GM18858 (cell line): Measurements from ENCODE around the gene HARS2.
"Not testable (repeated sequence)": the region's sequence is repeated elsewhere in the genome, so short reads cannot be mapped to it uniquely, and the experiment has no call there.

ENCODE experiments used
- ATAC-seq: cut with Tn5 transposase; IDR thresholded peaks from one replicate; pipeline ENCODE4 v1.9.1; 2021; ENCODE audit not compliant: unreplicated experiment

The HARS2 gene, protein sequence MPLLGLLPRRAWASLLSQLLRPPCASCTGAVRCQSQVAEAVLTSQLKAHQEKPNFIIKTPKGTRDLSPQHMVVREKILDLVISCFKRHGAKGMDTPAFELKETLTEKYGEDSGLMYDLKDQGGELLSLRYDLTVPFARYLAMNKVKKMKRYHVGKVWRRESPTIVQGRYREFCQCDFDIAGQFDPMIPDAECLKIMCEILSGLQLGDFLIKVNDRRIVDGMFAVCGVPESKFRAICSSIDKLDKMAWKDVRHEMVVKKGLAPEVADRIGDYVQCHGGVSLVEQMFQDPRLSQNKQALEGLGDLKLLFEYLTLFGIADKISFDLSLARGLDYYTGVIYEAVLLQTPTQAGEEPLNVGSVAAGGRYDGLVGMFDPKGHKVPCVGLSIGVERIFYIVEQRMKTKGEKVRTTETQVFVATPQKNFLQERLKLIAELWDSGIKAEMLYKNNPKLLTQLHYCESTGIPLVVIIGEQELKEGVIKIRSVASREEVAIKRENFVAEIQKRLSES

GRCh38 chr5:140690941-140691924 is at the start of gene HARS2, which contains the start of gene HARS1:
Gene HARS2, plus strand, starts transcription at chr5:140691455. Its CDS starts 194 bp downstream, at chr5:140691649.
Gene HARS1, minus strand, starts transcription at chr5:140691370. Its CDS starts 66 bp downstream, at chr5:140691304.
- ATAC-seq, result peak; percentile 93

DNA sequence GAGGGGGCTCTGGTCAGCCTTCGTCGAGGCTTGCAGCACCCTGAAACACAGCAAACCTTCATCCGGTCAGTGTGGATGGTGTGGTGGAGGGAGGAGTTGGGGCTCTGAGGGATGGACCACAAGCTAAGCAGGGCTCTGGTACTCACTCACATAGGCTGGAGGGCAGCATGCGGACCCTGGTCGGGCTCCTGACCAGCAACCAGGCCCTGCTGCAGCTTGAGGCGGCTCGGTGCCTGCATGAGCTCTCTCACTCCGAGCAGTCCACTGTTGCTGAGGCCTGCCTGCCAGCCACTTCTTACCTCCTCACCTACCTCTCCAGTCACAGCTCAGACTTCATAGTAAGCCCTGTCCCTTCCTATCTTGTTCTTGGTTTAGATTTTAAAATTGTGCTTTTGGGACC is 49.5 kb upstream of the HARS2 start:
- ATAC-seq, result no peak

DNA sequence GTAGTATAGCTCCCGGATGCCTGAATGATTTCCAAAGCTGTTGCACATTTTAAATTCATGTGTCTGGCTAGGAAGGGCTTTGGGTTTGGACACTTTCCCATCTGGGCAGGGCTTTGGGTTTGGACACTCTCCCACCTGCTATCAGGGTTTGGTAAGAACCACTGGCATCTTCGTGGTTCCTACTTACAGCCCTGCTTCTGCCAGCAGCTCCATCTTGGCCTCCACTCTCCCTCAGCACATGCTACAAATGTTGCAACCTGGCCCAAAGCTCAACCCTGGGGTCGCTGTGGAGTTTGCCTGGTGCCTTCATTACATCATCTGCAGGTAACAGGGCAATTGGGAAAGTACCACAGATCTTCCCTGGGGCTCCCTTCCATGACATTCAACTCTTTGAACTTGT is 48.5 kb upstream of the HARS2 start:
- no peak for ATAC-seq

- peak; percentile 19 for ATAC-seq
These were observed 44.2 kb upstream of the HARS2 start for GRCh38 chr5:140647042-140647419.

- no peak for ATAC-seq
These were observed 32.4 kb upstream of the HARS2 start for GRCh38 chr5:140658870-140659269.

- not testable (repeated sequence) for ATAC-seq
These were observed 30.9 kb upstream of the HARS2 start for GRCh38 chr5:140660371-140660770.

GRCh38 chr5:140664030-140664358 is 27.3 kb upstream of the HARS2 start:
- no peak for ATAC-seq

DNA sequence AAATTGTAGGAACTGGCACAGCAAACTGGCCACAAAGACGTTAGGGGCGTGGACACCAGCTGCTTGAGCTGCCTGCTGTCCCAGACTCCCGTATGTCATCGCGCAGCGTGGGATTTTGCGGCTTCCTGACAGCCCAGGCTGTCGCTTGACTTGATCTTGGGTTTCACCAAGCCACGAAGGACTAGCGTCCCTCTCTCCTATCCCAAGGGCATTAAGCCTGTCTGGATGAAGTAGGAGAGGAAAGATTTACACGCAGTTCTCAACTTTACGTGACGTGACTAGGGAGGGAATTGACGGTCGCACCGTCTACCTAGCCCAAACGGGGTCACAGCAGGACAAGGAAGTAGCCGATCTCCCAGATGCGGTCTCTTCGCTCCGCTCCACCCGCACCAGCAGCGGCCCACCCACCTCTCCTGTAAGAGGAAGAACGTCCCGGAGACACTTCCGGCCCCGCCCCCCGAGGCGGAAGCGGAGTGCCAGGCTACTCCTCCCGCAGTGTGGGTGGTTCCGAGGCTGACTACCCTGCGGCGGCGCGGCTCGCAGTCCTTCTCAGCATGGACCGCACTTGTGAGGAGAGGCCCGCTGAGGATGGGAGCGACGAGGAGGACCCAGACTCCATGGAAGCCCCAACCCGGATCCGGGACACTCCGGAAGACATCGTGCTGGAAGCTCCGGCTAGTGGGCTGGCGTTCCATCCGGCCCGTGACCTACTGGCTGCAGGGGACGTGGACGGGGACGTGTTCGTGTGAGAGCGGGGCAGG is 26.7 kb upstream of the HARS2 start, which contains the start of gene WDR55:
Gene WDR55, plus strand, starts transcription at position 546 of the 761 bp plus-strand sequence. Its CDS starts 9 bp downstream, at position 555.
- peak; percentile 95 for ATAC-seq

DNA sequence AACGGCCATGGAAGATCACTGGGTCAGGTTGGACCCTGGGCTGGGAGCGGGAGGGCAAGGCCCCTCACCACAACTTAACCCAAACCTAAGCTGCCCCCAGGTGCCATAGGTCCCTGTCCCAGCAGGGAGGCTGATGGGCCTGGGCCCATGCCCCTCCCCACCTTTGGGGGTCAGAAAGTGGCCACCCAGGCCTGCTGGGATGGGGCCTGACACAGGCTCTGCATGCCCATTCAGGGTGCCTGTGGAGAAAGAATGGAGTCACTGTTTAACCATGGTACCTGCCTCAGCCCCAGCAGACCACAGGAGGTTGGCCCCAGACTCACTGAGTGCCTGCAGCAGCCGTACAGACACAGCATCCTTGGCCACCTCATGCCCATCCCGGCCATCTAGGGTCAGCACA is 20.2 kb upstream of the HARS2 start:
- not testable (repeated sequence) for ATAC-seq

DNA sequence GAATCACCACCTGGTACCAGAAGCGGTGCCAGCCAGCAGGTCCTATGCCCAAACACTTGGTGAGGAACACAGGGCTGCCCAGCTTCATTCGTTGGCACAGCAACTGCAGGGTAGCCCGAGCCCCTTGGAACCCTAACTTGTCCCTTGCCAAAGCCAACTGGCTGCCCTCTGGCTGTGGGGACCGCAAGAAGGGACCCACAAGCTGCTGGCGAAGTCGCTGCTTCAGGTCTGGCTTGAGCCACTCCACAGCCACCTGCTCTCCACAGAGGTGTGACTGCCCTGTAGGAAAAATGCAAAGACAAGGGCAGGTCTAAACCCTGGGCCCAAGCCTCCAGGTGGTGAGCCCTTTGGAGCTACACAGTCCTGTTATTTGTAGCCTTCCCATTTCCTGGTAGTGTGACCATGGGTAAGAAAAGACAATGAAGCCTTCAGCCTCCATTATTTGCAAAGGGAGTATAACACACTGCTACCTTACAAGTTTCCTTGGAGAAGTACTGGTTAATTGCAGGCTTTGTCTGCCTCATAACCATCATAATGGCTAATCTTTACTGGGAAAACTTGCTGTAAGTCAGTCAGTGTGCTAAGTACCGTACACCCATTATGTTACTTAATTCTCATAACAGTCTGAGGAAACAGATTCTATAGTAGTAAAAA is 19.7 kb upstream of the HARS2 start:
- no peak for ATAC-seq

GRCh38 chr5:140672455-140673186 is 18.6 kb upstream of the HARS2 start:
- no peak for ATAC-seq

GRCh38 chr5:140673187-140673976 is 17.9 kb upstream of the HARS2 start, which contains the start of gene DND1:
Gene DND1, minus strand, starts transcription at chr5:140673576. Its CDS starts 34 bp downstream, at chr5:140673542.
- ATAC-seq, result no peak

DNA sequence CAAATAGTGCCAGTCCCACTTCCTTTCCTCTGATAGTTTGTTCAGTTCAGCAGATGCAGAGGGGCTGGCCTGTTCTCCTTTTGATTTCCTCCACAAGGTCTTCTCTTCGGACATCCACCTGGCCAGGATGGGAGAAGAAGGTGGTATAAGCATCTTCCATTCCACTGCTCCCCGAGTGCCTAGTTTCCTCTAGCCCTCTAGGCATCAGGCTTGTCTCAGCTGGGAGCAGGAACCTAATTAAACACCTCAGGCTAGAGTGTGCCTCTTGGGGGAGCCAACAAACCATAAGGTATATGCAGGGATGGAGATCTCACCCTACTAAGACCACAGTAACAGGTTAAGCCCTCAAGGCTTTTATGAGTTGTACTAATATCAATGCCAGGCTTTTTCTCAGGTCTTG is 17.0 kb upstream of the HARS2 start:
- ATAC-seq, result no peak

DNA sequence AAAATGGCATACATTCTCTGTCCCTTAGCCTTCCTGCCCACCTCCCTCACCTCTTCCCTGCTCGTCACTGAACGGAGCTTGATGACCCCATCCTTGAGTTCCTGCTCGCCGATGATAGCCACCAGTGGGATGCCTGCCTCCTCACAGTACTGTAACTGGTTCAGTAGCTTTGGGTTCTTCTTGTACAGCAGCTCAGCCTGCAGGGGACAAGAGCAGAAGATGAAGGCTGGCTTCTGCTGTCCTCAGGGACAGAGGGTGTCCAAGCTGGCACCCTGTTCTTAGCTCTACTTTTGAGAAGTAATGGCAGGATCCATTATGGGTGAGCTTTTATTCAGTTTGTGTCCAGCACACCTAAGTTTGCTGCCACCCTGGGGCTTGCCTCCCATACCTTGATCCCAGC is 16.6 kb upstream of the HARS2 start:
- no peak for ATAC-seq

DNA sequence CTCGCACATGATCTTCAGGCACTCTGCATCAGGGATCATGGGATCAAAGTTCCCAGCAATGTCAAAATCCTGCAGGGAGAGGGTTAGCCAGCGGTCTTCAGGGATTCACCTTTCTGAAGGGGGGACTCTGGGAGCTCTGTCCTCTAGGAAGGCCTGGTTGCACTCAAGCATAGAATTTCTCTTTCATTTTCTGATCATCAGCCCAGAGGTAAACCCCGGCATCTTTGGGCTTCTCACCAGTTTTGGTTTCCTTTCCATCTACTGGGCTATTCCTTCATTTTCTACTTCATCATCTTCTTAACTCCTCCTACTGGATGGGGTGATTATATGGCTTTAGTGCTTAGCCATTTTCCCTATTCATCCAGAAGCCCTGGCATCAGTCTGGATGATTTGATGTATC is 13.3 kb upstream of the HARS2 start:
- peak; percentile 42 for ATAC-seq

- ATAC-seq, result no peak
These were observed 12.3 kb upstream of the HARS2 start for GRCh38 chr5:140678993-140679392.

GRCh38 chr5:140690376-140690932 is 801 bp upstream of the HARS2 start:
- no peak for ATAC-seq

DNA sequence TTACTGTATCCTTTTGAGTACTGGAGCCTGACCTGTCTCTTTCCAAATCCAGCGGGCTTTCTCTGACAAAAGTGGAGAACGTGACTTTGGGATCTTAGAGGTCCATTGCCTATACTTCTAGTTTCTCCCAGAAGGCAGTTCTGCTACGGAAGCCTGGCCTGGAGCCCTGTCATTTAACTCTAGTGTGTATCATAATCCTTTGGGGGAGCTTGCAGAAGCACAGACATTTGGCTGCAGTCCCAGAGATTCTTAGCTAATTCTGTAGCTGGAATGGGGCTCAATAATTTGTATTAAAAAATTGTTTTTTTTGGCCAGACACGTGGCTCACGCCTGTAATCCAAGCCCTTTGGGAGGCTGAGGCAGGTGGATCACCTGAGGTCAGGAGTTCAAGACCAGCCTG is 3.0 kb downstream of the HARS2 start:
- no peak for ATAC-seq
